Measurements from ENCODE around the gene HTR1E. TPM values are rescaled to one million over a fixed set of nuclear protein-coding genes. Genes with fewer than 3 reads are reported as not detected.

Gene HTR1E
- total and polyA plus RNA-seq, 11 donors = not detected

GRCh38 chr6:86938814-86939213, 1.5 kb downstream of the HTR1E start:
- no peak for ATAC-seq
- WGBS, 4 donors = 70 to 80% (median 75%) methylated on average over 4 of the region's 4 CpGs

DNA sequence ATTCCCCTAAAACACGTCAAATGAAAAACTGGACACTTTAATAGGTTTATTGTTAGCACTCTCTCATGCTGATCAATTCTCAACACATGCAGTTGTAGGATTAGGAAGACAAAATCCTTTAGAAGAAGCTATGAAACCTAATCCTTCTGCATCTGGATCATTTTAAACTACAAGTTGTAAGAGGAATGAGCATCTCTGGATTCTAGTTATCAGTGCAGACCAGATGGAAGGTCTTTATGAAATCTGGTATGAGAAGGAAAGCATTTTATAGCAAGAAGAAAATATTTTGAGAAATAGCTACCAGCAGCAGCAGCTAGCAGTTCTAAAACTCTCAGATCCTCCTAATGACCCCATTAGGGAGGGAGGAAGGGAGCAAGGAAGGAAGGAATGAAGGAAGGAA, 4.1 kb downstream of the HTR1E start:
- Histone ChIP-seq H3K27ac (no peak overlapping the region), H3K4me3 (no peak overlapping the region), H3K9me3 (no peaks in the 10 kb centered on the region), H3K27me3 (peaks cover 8 to 30% (median 17%) of the 10 kb centered on the region in 9 donors), H3K36me3 (no peaks in the 10 kb centered on the region), H3K4me1 (peaks cover 0 to 12% (median 0%) of the 10 kb centered on the region in 12 donors)
- ATAC-seq = no peak
- TF ChIP-seq POLR2A (IDR thresholded peaks at IDR 0.05) (no peak), CTCF (IDR thresholded peaks at IDR 0.05) (no peak)
- no peak for DNase-seq
- 74 to 83% (median 78%) methylated on average over 1 of the region's 1 CpG for WGBS, 4 donors
- intact Hi-C loops (cut with DNase I) = no loop called here

More at GRCh38 chr6:86938814-86939213, 1.5 kb downstream of the HTR1E start:
- no peaks in the 10 kb centered on the region for H3K9me3 ChIP-seq
- peaks cover 0 to 12% (median 0%) of the 10 kb centered on the region in 12 donors for H3K4me1 ChIP-seq
- H3K27me3 ChIP-seq = peaks cover 8 to 46% (median 31%) of the 10 kb centered on the region in 9 donors
- TF ChIP-seq CTCF (IDR thresholded peaks at IDR 0.05) (no peak), POLR2A (IDR thresholded peaks at IDR 0.05) (no peak)
- no peak overlapping the region for H3K4me3 ChIP-seq
- no peaks in the 10 kb centered on the region for H3K36me3 ChIP-seq
- DNase-seq = no peak
- intact Hi-C loops (cut with DNase I) = loop anchor here in 3 of 10 donors (5.0 to 10.0 kb wide), 2 partner anchors 1017 to 1184 kb away; no protein-coding TSS in a partner anchor
- no peak overlapping the region for H3K27ac ChIP-seq

DNA sequence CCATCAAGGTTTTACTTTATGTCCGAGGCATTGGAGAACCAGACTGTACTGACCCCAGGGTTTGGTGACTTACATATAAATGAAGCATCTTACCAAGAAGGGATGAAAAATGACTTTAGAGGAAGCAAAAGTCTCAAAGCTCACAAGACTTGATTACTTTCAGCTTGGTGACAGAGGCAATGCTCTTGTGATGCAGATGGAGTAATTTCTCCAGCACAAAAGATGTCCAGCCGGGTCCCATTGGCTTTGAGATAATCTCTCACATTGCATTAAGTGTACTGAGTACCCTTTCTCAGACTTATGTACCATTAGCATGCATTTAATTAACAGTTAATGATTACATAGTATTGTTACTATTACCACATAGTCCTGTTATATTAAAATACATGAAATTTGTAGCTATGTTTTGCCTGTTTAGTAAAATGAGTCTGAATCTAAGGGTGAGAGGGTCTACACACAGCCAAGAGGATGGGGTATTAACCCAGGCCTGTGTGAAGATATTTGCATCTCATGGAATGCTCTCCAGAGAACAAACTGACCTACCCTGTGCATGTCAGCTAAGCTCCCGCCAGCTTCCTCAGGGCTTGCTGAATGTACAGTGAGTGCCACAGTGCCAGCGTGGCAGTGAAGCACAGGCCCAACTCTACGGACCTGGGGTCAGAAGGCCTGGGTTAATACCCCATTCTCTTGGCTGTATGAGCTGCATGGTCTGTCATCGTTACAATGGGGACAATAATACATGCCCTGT, 5.6 kb downstream of the HTR1E start:
- H3K27ac ChIP-seq = no peak overlapping the region
- H3K27me3 ChIP-seq = peaks cover 0 to 15% (median 4%) of the 10 kb centered on the region in 9 donors
- H3K4me1 ChIP-seq = no peaks in the 10 kb centered on the region
- WGBS, 4 donors = 72 to 78% (median 76%) methylated on average over 6 of the region's 6 CpGs
- no peak for DNase-seq
- no peaks in the 10 kb centered on the region for H3K9me3 ChIP-seq
- no peaks in the 10 kb centered on the region for H3K36me3 ChIP-seq
- no peak for TF ChIP-seq CTCF (IDR thresholded peaks at IDR 0.05)
- no peak for TF ChIP-seq POLR2A (IDR thresholded peaks at IDR 0.05)
- intact Hi-C loops (cut with DNase I) = no loop called here
- no peak overlapping the region for H3K4me3 ChIP-seq
- ATAC-seq = no peak

- H3K27me3 ChIP-seq = peaks cover 0 to 9% (median 0%) of the 10 kb centered on the region in 9 donors
- no peaks in the 10 kb centered on the region for H3K4me1 ChIP-seq
- H3K27ac ChIP-seq = no peak overlapping the region
- TF ChIP-seq POLR2A (IDR thresholded peaks at IDR 0.05) (no peak), CTCF (IDR thresholded peaks at IDR 0.05) (no peak)
- no peaks in the 10 kb centered on the region for H3K36me3 ChIP-seq
- DNase-seq = no peak
- H3K9me3 ChIP-seq = no peaks in the 10 kb centered on the region
- H3K4me3 ChIP-seq = no peak overlapping the region
- intact Hi-C loops (cut with DNase I) = no loop called here
- no peak for ATAC-seq
- WGBS, 4 donors = 17 to 25% (median 21%) methylated on average over 2 to 5 of the region's 5 CpGs
These were observed 6.6 kb downstream of the HTR1E start for GRCh38 chr6:86943819-86944407.

Data from heart left ventricle (tissue), 16 donors.